OCI-LY1 (cell line): ENCODE data around the gene ALKBH7.

ENCODE experiments used
- H2AFZ ChIP-seq: fragments of 200-600 bp; sonication (generic), shearing (Covaris generic); 2 replicates; pipeline ENCODE4 v1.6.0; 2014; ENCODE audit warnings: antibody characterized with exemption, mild to moderate bottlenecking, low read length
- H3F3A ChIP-seq: fragments of 200-600 bp; sonication (generic), shearing (Covaris generic); 2 replicates; pipeline ENCODE4 v1.6.0; 2014; ENCODE audit warnings: mild to moderate bottlenecking, antibody characterized with exemption, low read length, moderate library complexity; ENCODE audit not compliant: insufficient read depth
- H3K27ac ChIP-seq: fragments of 200-600 bp; sonication (generic); 2 replicates; pipeline ENCODE4 v1.5.1; 2014; ENCODE audit warnings: low read length, mixed run types, mild to moderate bottlenecking, low read depth; ENCODE audit not compliant: poor library complexity, severe bottlenecking
- H3K27me3 ChIP-seq: fragments of 200-600 bp; sonication (generic); 2 replicates; pipeline ENCODE4 v1.6.0; 2014; ENCODE audit warnings: antibody characterized with exemption, mild to moderate bottlenecking, low read length, moderate library complexity; ENCODE audit not compliant: insufficient read depth
- H3K36me3 ChIP-seq: fragments of 200-600 bp; sonication (generic); 2 replicates; pipeline ENCODE4 v1.6.1; 2014; ENCODE audit warnings: mild to moderate bottlenecking, antibody characterized with exemption, low read length, moderate library complexity, mixed read lengths; ENCODE audit not compliant: insufficient read depth
- H3K4me1 ChIP-seq: fragments of 200-600 bp; sonication (generic); 2 replicates; pipeline ENCODE4 v1.5.1; 2014; ENCODE audit warnings: mild to moderate bottlenecking, low read length, moderate library complexity; ENCODE audit not compliant: insufficient read depth, severe bottlenecking
- H3K4me2 ChIP-seq: fragments of 200-600 bp; sonication (generic), shearing (Covaris generic); 2 replicates; pipeline ENCODE4 v1.6.1; 2014; ENCODE audit warnings: low read length
- H3K4me3 ChIP-seq: fragments of 200-600 bp; sonication (generic); 2 replicates; pipeline ENCODE4 v1.5.1; 2014; ENCODE audit warnings: low read length, low read depth, mild to moderate bottlenecking, mixed read lengths; ENCODE audit not compliant: poor library complexity, severe bottlenecking
- H3K79me2 ChIP-seq: fragments of 200-600 bp; shearing (Covaris generic); 2 replicates; pipeline ENCODE4 v1.6.1; 2016; ENCODE audit warnings: mixed run types, low read length, mixed read lengths; ENCODE audit not compliant: insufficient read depth
- H3K9ac ChIP-seq: fragments of 200-600 bp; sonication (generic), shearing (Covaris generic); 2 replicates; pipeline ENCODE4 v1.6.1; 2014; ENCODE audit warnings: mild to moderate bottlenecking, low read length, mixed read lengths
- H3K9me2 ChIP-seq: fragments of 200-600 bp; sonication (generic), shearing (Covaris generic); 2 replicates; pipeline ENCODE4 v1.6.1; 2014; ENCODE audit warnings: low read depth, mild to moderate bottlenecking, low read length, mixed read lengths
- H3K9me3 ChIP-seq: fragments of 200-600 bp; shearing (Covaris generic); 2 replicates; pipeline ENCODE4 v1.6.1; 2014; ENCODE audit warnings: low read length, mixed read lengths
- H4K20me1 ChIP-seq: fragments of 200-600 bp; sonication (generic), shearing (Covaris generic); 2 replicates; pipeline ENCODE4 v1.6.0; 2016; ENCODE audit warnings: mild to moderate bottlenecking, low read length; ENCODE audit not compliant: insufficient read depth
- EZH2 ChIP-seq: fragments of 200-600 bp; sonication (generic), shearing (Covaris generic); IDR thresholded peaks from 2 replicates; pipeline ENCODE4 v1.8.0; 2017; ENCODE audit warnings: borderline replicate concordance, mixed run types, mild to moderate bottlenecking, antibody characterized with exemption, low read length, moderate library complexity, mixed read lengths
- TF ChIP-seq, protein P1 (sequence below): fragments of 200-600 bp; sonication (generic), shearing (Covaris generic); IDR thresholded peaks from 2 replicates; pipeline ENCODE4 v1.5.1; 2017; ENCODE audit warnings: mild to moderate bottlenecking, antibody characterized with exemption, low read length, moderate library complexity, mixed read lengths

Gene ALKBH7

DNA sequence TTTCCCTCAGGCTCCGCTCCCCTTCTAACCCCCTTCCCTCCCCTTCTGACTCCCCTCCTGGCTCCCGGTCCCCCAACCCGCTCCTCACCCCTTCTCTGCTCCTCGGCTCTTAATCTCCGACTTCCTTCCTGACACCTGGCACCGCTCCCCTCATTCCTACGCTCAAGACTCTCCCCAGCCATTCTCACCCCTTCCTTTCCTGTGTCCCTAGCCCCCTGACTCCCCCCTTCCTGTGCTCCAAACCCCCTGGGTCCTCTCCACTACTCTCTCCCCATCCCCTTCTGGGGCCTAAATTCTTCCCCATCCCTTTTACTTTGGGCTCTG is 10.6 kb upstream of the ALKBH7 start:
- Histone ChIP-seq H4K20me1 (no peaks in the 10 kb centered on the region), H3F3A (no peaks in the 10 kb centered on the region), H2AFZ (no peak overlapping the region), H3K4me2 (peak overlapping the region; percentile 80), H3K9me2 (no peaks in the 10 kb centered on the region), H3K4me3 (peak overlapping the region; percentile 82), H3K79me2 (no peaks in the 10 kb centered on the region), H3K27ac (peak overlapping the region; percentile 27), H3K4me1 (peaks cover 14% of the 10 kb centered on the region), H3K9me3 (no peaks in the 10 kb centered on the region), H3K36me3 (peaks cover 26% of the 10 kb centered on the region), H3K9ac (peak overlapping the region; percentile 89), H3K27me3 (no peaks in the 10 kb centered on the region)
- TF ChIP-seq, protein P1, sequence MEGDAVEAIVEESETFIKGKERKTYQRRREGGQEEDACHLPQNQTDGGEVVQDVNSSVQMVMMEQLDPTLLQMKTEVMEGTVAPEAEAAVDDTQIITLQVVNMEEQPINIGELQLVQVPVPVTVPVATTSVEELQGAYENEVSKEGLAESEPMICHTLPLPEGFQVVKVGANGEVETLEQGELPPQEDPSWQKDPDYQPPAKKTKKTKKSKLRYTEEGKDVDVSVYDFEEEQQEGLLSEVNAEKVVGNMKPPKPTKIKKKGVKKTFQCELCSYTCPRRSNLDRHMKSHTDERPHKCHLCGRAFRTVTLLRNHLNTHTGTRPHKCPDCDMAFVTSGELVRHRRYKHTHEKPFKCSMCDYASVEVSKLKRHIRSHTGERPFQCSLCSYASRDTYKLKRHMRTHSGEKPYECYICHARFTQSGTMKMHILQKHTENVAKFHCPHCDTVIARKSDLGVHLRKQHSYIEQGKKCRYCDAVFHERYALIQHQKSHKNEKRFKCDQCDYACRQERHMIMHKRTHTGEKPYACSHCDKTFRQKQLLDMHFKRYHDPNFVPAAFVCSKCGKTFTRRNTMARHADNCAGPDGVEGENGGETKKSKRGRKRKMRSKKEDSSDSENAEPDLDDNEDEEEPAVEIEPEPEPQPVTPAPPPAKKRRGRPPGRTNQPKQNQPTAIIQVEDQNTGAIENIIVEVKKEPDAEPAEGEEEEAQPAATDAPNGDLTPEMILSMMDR = no peak

DNA sequence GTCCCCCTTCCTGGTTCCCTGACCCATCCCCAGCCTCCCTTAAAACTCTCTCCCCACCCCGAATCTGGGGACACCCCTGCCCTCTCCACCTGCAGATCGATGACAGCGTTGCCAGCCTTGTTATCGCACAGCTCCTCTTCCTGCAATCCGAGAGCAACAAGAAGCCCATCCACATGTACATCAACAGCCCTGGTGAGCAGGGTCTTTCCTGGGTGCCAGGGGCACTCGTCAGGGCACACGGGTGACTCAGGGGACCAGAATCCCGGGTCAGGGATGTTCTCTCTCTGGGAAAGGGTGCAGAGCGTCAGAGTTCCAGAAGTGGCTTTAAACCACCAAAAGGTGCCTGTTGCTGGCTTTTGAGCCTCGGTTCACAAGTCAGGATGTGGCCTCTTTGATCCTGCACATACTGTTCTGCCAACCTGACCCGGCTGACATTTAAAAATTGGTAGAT is 10.2 kb upstream of the ALKBH7 start:
- Histone ChIP-seq H3K9me2 (no peaks in the 10 kb centered on the region), H3K9ac (peak overlapping the region; percentile 89), H2AFZ (no peak overlapping the region), H3K36me3 (peaks cover 30% of the 10 kb centered on the region), H3K4me3 (peak overlapping the region; percentile 82), H4K20me1 (no peaks in the 10 kb centered on the region), H3K79me2 (no peaks in the 10 kb centered on the region), H3K9me3 (no peaks in the 10 kb centered on the region), H3K4me1 (peaks cover 14% of the 10 kb centered on the region), H3K27ac (peak overlapping the region; percentile 27), H3K4me2 (peak overlapping the region; percentile 80), H3F3A (no peaks in the 10 kb centered on the region), H3K27me3 (no peaks in the 10 kb centered on the region)
- TF ChIP-seq, protein P1 = no peak
- no peak for TF ChIP-seq EZH2

DNA sequence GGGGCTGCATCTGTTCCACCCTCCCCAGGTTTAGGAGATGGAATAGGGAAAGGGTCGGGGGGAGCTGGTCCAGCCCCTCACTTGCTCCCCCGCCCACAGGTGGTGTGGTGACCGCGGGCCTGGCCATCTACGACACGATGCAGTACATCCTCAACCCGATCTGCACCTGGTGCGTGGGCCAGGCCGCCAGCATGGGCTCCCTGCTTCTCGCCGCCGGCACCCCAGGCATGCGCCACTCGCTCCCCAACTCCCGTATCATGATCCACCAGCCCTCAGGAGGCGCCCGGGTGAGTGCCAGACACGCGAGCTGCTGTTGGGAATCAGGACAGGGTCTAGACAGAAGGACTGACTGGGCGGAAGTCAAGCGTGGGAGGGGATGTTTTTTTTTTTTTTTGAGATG is 8.2 kb upstream of the ALKBH7 start:
- Histone ChIP-seq H3K4me1 (peaks cover 14% of the 10 kb centered on the region), H3K4me2 (no peak overlapping the region), H3K36me3 (peaks cover 49% of the 10 kb centered on the region), H3F3A (no peaks in the 10 kb centered on the region), H3K79me2 (no peaks in the 10 kb centered on the region), H2AFZ (no peak overlapping the region), H3K9me2 (no peaks in the 10 kb centered on the region), H3K9ac (no peak overlapping the region), H3K4me3 (no peak overlapping the region), H4K20me1 (no peaks in the 10 kb centered on the region), H3K27ac (no peak overlapping the region), H3K27me3 (no peaks in the 10 kb centered on the region), H3K9me3 (no peaks in the 10 kb centered on the region)
- no peak for TF ChIP-seq EZH2

DNA sequence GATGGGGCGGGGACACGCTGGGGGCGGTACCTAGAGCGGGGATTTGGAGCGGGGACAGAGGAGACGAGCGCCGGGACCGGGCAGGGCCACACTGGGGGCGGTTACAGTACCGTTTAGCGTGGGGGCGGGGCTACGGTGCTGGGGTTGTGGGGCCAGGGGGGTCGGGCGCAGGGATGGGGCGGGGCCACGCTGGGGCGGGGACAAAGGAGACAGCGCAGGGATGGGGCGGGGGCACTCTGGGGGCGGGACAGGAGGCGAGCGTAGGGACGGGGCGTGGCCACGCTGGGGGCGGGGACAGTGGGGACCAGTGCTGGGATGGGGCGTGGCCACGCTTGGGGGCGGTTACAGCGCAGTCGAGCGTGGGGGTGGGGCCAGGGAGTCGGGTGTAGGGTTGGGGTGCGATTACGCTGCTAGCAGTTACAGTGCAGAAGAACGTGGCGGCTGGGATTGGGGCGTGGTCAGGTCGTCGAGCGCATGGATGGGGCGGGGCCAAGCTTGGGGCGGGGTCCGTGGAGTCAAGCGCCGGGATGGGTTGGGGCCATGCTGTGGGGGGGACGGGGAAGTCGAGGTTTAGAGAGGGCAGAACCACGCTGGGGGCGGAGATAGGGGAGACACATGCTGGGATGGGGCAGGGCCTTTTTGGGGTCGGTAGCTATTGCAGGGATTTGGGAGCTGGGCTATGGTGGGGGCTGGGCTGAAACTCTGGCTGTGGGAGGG is 660 bp downstream of the ALKBH7 start:
- Histone ChIP-seq H3K79me2 (no peaks in the 10 kb centered on the region), H3K9ac (peak overlapping the region; percentile 72), H3K9me2 (no peaks in the 10 kb centered on the region), H3K4me2 (peak overlapping the region; percentile 78), H2AFZ (no peak overlapping the region), H3K27ac (peak overlapping the region; percentile 68), H3K27me3 (no peaks in the 10 kb centered on the region), H4K20me1 (no peaks in the 10 kb centered on the region), H3K36me3 (peaks cover 15% of the 10 kb centered on the region), H3K9me3 (no peaks in the 10 kb centered on the region), H3K4me3 (peak overlapping the region; percentile 69), H3F3A (no peaks in the 10 kb centered on the region), H3K4me1 (peaks cover 19% of the 10 kb centered on the region)
- TF ChIP-seq EZH2 = no peak
- TF ChIP-seq, protein P1 = no peak
